Mucosa of rectum (tissue), 2 donors: Measurements from ENCODE around the gene GRB10.

ENCODE experiments used
- H3K27ac ChIP-seq, 2 donors: one replicate each; pipeline ENCODE4 v1.7.0; 2013; ENCODE audit warnings: inconsistent platforms in 2 of 2, low read depth in 2 of 2, low read length in 2 of 2
- H3K27me3 ChIP-seq, 2 donors: one replicate each; pipeline ENCODE4 v1.7.0; 2013; ENCODE audit warnings: low read length in 2 of 2; ENCODE audit not compliant: control insufficient read depth in 2 of 2, insufficient read depth in 2 of 2
- H3K36me3 ChIP-seq, 2 donors: one replicate each; pipeline ENCODE4 v1.7.0; 2013; ENCODE audit warnings: low read length in 2 of 2; ENCODE audit not compliant: control insufficient read depth in 2 of 2, insufficient read depth in 2 of 2
- H3K4me1 ChIP-seq, 2 donors: one replicate each; pipeline ENCODE4 v1.7.0; 2013; ENCODE audit warnings: low read length in 2 of 2, mild to moderate bottlenecking in 1 of 2; ENCODE audit not compliant: control insufficient read depth in 2 of 2, insufficient read depth in 2 of 2
- H3K4me3 ChIP-seq, 2 donors: one replicate each; pipeline ENCODE4 v1.7.0; 2013; ENCODE audit warnings: low read length in 2 of 2
- H3K9ac ChIP-seq, 2 donors: one replicate each; pipeline ENCODE4 v1.7.0; 2013; ENCODE audit warnings: low read length in 2 of 2, low read depth in 1 of 2, mild to moderate bottlenecking in 1 of 2
- H3K9me3 ChIP-seq, 2 donors: one replicate each; pipeline ENCODE4 v1.7.0; 2013; ENCODE audit warnings: low read length in 2 of 2; ENCODE audit not compliant: control insufficient read depth in 2 of 2
- donor health status: healthy.
- donor health status: Normal muscosa, but diverticular disease.

The GRB10 gene

GRCh38 chr7:50818324-50818723 is 35.6 kb upstream of the GRB10 start:
- Histone ChIP-seq H3K36me3 (no peaks in the 10 kb centered on the region), H3K4me3 (no peak overlapping the region), H3K4me1 (no peaks in the 10 kb centered on the region)

GRCh38 chr7:50817561-50817960 is 34.9 kb upstream of the GRB10 start:
- no peak overlapping the region for H3K9ac ChIP-seq
- no peak overlapping the region for H3K27ac ChIP-seq
- H3K4me1 ChIP-seq: no peaks in the 10 kb centered on the region
- no peak overlapping the region for H3K4me3 ChIP-seq
- no peaks in the 10 kb centered on the region for H3K9me3 ChIP-seq
- peaks cover 0 to 2% of the 10 kb centered on the region in 2 donors for H3K27me3 ChIP-seq
- no peaks in the 10 kb centered on the region for H3K36me3 ChIP-seq

More at GRCh38 chr7:50818324-50818723, 35.6 kb upstream of the GRB10 start:
- Histone ChIP-seq H3K27me3 (peaks cover 0 to 2% of the 10 kb centered on the region in 2 donors), H3K9me3 (no peaks in the 10 kb centered on the region), H3K27ac (no peak overlapping the region), H3K9ac (no peak overlapping the region)

- no peaks in the 10 kb centered on the region for H3K4me1 ChIP-seq
- no peaks in the 10 kb centered on the region for H3K36me3 ChIP-seq
- no peak overlapping the region for H3K4me3 ChIP-seq
- H3K27me3 ChIP-seq: no peaks in the 10 kb centered on the region
- no peak overlapping the region for H3K27ac ChIP-seq
- no peaks in the 10 kb centered on the region for H3K9me3 ChIP-seq
- no peak overlapping the region for H3K9ac ChIP-seq
Measured at GRCh38 chr7:50815138-50815537, 32.4 kb upstream of the GRB10 start.

GRCh38 chr7:50814166-50814565 is 31.5 kb upstream of the GRB10 start:
- Histone ChIP-seq H3K4me3 (no peak overlapping the region), H3K9me3 (no peaks in the 10 kb centered on the region), H3K27me3 (no peaks in the 10 kb centered on the region), H3K36me3 (no peaks in the 10 kb centered on the region), H3K9ac (no peak overlapping the region), H3K27ac (no peak overlapping the region), H3K4me1 (no peaks in the 10 kb centered on the region)

GRCh38 chr7:50812841-50813475 is 30.3 kb upstream of the GRB10 start:
- Histone ChIP-seq H3K9me3 (no peaks in the 10 kb centered on the region), H3K4me3 (no peak overlapping the region), H3K27me3 (no peaks in the 10 kb centered on the region), H3K36me3 (no peaks in the 10 kb centered on the region), H3K9ac (no peak overlapping the region), H3K27ac (no peak overlapping the region), H3K4me1 (no peaks in the 10 kb centered on the region)

- no peak overlapping the region for H3K4me3 ChIP-seq
- no peaks in the 10 kb centered on the region for H3K9me3 ChIP-seq
- no peak overlapping the region for H3K9ac ChIP-seq
- no peaks in the 10 kb centered on the region for H3K27me3 ChIP-seq
- no peak overlapping the region for H3K27ac ChIP-seq
- H3K36me3 ChIP-seq: no peaks in the 10 kb centered on the region
- no peaks in the 10 kb centered on the region for H3K4me1 ChIP-seq
Measured at GRCh38 chr7:50812094-50812493, 29.4 kb upstream of the GRB10 start.

GRCh38 chr7:50808282-50808888 is 25.7 kb upstream of the GRB10 start:
- no peaks in the 10 kb centered on the region for H3K27me3 ChIP-seq
- H3K9ac ChIP-seq: no peak overlapping the region

GRCh38 chr7:50807026-50807730 is 24.5 kb upstream of the GRB10 start:
- H3K9ac ChIP-seq: no peak overlapping the region
- H3K27ac ChIP-seq: no peak overlapping the region
- no peak overlapping the region for H3K4me3 ChIP-seq
- no peaks in the 10 kb centered on the region for H3K36me3 ChIP-seq
- H3K9me3 ChIP-seq: no peaks in the 10 kb centered on the region
- H3K4me1 ChIP-seq: no peaks in the 10 kb centered on the region
- H3K27me3 ChIP-seq: no peaks in the 10 kb centered on the region

More at GRCh38 chr7:50808282-50808888, 25.7 kb upstream of the GRB10 start:
- no peak overlapping the region for H3K4me3 ChIP-seq
- H3K36me3 ChIP-seq: no peaks in the 10 kb centered on the region
- H3K27ac ChIP-seq: no peak overlapping the region
- no peaks in the 10 kb centered on the region for H3K4me1 ChIP-seq
- H3K9me3 ChIP-seq: no peaks in the 10 kb centered on the region

GRCh38 chr7:50806143-50806542 is 23.4 kb upstream of the GRB10 start:
- no peaks in the 10 kb centered on the region for H3K9me3 ChIP-seq
- no peak overlapping the region for H3K27ac ChIP-seq
- H3K9ac ChIP-seq: no peak overlapping the region
- H3K27me3 ChIP-seq: no peaks in the 10 kb centered on the region
- no peaks in the 10 kb centered on the region for H3K36me3 ChIP-seq
- no peak overlapping the region for H3K4me3 ChIP-seq
- H3K4me1 ChIP-seq: no peaks in the 10 kb centered on the region

- Histone ChIP-seq H3K4me3 (no peak overlapping the region), H3K9ac (no peak overlapping the region), H3K27me3 (no peaks in the 10 kb centered on the region), H3K27ac (no peak overlapping the region), H3K36me3 (no peaks in the 10 kb centered on the region), H3K9me3 (no peaks in the 10 kb centered on the region), H3K4me1 (no peaks in the 10 kb centered on the region)
Measured at GRCh38 chr7:50805447-50806125, 22.9 kb upstream of the GRB10 start.
